HepG2 (cell line): ENCODE data around the gene SLC35B1. TPM values are rescaled to one million over a fixed set of nuclear protein-coding genes. Genes with fewer than 3 reads are reported as not detected.

ENCODE experiments used
- CHCHD3 ChIP-seq: sonication (generic); formaldehyde crosslinking; IDR thresholded peaks from 2 replicates; pipeline ENCODE4 v1.8.0; 2022; ENCODE audit warnings: mild to moderate bottlenecking, missing genetic modification reagents, moderate library complexity
- FOSL1 ChIP-seq: sonication (generic); formaldehyde crosslinking; IDR thresholded peaks from 2 replicates; pipeline ENCODE4 v1.9.0; 2021; ENCODE audit warnings: missing genetic modification reagents, borderline replicate concordance
- HNF4A ChIP-seq: sonication (generic); formaldehyde crosslinking; IDR thresholded peaks from 2 replicates; pipeline ENCODE4 v1.4.0; 2020; ENCODE audit warnings: missing genetic modification reagents
- KMT2B ChIP-seq: IDR thresholded peaks from 2 replicates; pipeline ENCODE4 v1.6.1; 2016; ENCODE audit warnings: missing genetic modification reagents, missing compliant biosample characterization
- MAFK ChIP-seq, 2 experiments: IDR thresholded peaks in 1 of 2; conservative IDR thresholded peaks in 1 of 2; 2 replicates each; pipeline ENCODE4 v1.6.1; 2011; ENCODE audit warnings: improper control_type of control experiment in 2 of 2, low read length in 2 of 2
- MYC ChIP-seq: sonication (generic); formaldehyde crosslinking; IDR thresholded peaks from 2 replicates; pipeline ENCODE4 v1.9.0; 2021; ENCODE audit warnings: missing genetic modification reagents, borderline replicate concordance
- RFX3 ChIP-seq: IDR thresholded peaks from 2 replicates; pipeline ENCODE4 v1.6.1; 2016; ENCODE audit warnings: missing biosample characterization, missing genetic modification reagents
- SKIL ChIP-seq: sonication (generic); formaldehyde crosslinking; IDR thresholded peaks from 2 replicates; pipeline ENCODE4 v1.8.0; 2022; ENCODE audit warnings: missing genetic modification reagents, mild to moderate bottlenecking, moderate library complexity, borderline replicate concordance
- STAT5B ChIP-seq: sonication (generic); formaldehyde crosslinking; IDR thresholded peaks from 2 replicates; pipeline ENCODE4 v1.4.0; 2020; ENCODE audit warnings: missing genetic modification reagents
- ZNF382 ChIP-seq: sonication (generic); formaldehyde crosslinking; IDR thresholded peaks from 2 replicates; pipeline ENCODE4 v1.5.0; 2020; ENCODE audit warnings: missing genetic modification reagents, mild to moderate bottlenecking, borderline replicate concordance
- ZNF652 ChIP-seq: IDR thresholded peaks from 2 replicates; pipeline ENCODE4 v1.6.1; 2016; ENCODE audit warnings: low read depth, borderline replicate concordance
- polyA plus RNA-seq, 8 experiments: library from polyadenylated mRNA; depleted of rRNA in 3 of 8; stranded (reverse) in 7 of 8; unstranded in 1 of 8; fragments of >200 nt; fragmentation: Illumina TruSeq in 4 of 8; extraction: Trizol in 4 of 8; gene quantifications; 2 replicates each; pipeline versions ENCODE4 v1.2.1 to v1.2.3, GENCODE V29; 2011 to 2016; ENCODE audit warnings: low read depth in 4 of 8, missing spikeins in 1 of 8, mixed read lengths in 1 of 8; ENCODE audit not compliant: insufficient read depth in 1 of 8
- total RNA-seq, 5 experiments: library from RNA; depleted of rRNA; stranded (reverse); fragments of >200 nt; fragmentation: Illumina TruSeq; extraction: Trizol; gene quantifications; 2 replicates each; pipeline ENCODE4 v1.2.3, GENCODE V29; 2016; ENCODE audit warnings: low read depth in 1 of 5
- TF ChIP-seq, protein P1 (sequence below): sonication (generic); formaldehyde crosslinking; conservative IDR thresholded peaks from 2 replicates; pipeline ENCODE4 v1.4.0; 2020; ENCODE audit warnings: mild to moderate bottlenecking, missing genetic modification reagents, moderate library complexity
- TF ChIP-seq, protein P2 (sequence below): sonication (generic); formaldehyde crosslinking; IDR thresholded peaks from 2 replicates; pipeline ENCODE4 v1.4.0; 2020; ENCODE audit warnings: mild to moderate bottlenecking, missing genetic modification reagents

Gene SLC35B1
- total and polyA plus RNA-seq, 2 of the 13 experiments (the other 11 are each of a cell fraction or from before 2014, with no cell fraction given) = 99.6 to 113 TPM

- TF ChIP-seq, protein P1, sequence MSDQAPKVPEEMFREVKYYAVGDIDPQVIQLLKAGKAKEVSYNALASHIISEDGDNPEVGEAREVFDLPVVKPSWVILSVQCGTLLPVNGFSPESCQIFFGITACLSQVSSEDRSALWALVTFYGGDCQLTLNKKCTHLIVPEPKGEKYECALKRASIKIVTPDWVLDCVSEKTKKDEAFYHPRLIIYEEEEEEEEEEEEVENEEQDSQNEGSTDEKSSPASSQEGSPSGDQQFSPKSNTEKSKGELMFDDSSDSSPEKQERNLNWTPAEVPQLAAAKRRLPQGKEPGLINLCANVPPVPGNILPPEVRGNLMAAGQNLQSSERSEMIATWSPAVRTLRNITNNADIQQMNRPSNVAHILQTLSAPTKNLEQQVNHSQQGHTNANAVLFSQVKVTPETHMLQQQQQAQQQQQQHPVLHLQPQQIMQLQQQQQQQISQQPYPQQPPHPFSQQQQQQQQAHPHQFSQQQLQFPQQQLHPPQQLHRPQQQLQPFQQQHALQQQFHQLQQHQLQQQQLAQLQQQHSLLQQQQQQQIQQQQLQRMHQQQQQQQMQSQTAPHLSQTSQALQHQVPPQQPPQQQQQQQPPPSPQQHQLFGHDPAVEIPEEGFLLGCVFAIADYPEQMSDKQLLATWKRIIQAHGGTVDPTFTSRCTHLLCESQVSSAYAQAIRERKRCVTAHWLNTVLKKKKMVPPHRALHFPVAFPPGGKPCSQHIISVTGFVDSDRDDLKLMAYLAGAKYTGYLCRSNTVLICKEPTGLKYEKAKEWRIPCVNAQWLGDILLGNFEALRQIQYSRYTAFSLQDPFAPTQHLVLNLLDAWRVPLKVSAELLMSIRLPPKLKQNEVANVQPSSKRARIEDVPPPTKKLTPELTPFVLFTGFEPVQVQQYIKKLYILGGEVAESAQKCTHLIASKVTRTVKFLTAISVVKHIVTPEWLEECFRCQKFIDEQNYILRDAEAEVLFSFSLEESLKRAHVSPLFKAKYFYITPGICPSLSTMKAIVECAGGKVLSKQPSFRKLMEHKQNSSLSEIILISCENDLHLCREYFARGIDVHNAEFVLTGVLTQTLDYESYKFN = peak; percentile 63
- TF ChIP-seq CHCHD3 (CRISPR knock-in tag) = peak; percentile 85; the same call in 1 of the 2 replicates
- TF ChIP-seq FOSL1 (CRISPR knock-in tag) = no peak
- TF ChIP-seq RFX3 = no peak
- peak; percentile 3; the same call in 1 of the 2 replicates for TF ChIP-seq HNF4A
- TF ChIP-seq ZNF382 (CRISPR knock-in tag) = no peak
- TF ChIP-seq MYC (CRISPR knock-in tag) = 0 out of 2 replicates have a peak, but pooled peaks have one; percentile 77
- TF ChIP-seq ZNF652 (CRISPR knock-in tag) = no peak; the same call in 1 of the 2 replicates
- TF ChIP-seq KMT2B (CRISPR knock-in tag) = peak; percentile 94
- no peak for TF ChIP-seq MAFK (conservative IDR thresholded peaks at IDR 0.05 in 1 of 2, IDR thresholded peaks at IDR 0.05 in 1 of 2; ENCODE audit: low read length in 2 of 2)
- no peak; the same call in 1 of the 2 replicates for TF ChIP-seq STAT5B (CRISPR knock-in tag)
- TF ChIP-seq SKIL (CRISPR knock-in tag) = peak; percentile 72
- TF ChIP-seq, protein P2, sequence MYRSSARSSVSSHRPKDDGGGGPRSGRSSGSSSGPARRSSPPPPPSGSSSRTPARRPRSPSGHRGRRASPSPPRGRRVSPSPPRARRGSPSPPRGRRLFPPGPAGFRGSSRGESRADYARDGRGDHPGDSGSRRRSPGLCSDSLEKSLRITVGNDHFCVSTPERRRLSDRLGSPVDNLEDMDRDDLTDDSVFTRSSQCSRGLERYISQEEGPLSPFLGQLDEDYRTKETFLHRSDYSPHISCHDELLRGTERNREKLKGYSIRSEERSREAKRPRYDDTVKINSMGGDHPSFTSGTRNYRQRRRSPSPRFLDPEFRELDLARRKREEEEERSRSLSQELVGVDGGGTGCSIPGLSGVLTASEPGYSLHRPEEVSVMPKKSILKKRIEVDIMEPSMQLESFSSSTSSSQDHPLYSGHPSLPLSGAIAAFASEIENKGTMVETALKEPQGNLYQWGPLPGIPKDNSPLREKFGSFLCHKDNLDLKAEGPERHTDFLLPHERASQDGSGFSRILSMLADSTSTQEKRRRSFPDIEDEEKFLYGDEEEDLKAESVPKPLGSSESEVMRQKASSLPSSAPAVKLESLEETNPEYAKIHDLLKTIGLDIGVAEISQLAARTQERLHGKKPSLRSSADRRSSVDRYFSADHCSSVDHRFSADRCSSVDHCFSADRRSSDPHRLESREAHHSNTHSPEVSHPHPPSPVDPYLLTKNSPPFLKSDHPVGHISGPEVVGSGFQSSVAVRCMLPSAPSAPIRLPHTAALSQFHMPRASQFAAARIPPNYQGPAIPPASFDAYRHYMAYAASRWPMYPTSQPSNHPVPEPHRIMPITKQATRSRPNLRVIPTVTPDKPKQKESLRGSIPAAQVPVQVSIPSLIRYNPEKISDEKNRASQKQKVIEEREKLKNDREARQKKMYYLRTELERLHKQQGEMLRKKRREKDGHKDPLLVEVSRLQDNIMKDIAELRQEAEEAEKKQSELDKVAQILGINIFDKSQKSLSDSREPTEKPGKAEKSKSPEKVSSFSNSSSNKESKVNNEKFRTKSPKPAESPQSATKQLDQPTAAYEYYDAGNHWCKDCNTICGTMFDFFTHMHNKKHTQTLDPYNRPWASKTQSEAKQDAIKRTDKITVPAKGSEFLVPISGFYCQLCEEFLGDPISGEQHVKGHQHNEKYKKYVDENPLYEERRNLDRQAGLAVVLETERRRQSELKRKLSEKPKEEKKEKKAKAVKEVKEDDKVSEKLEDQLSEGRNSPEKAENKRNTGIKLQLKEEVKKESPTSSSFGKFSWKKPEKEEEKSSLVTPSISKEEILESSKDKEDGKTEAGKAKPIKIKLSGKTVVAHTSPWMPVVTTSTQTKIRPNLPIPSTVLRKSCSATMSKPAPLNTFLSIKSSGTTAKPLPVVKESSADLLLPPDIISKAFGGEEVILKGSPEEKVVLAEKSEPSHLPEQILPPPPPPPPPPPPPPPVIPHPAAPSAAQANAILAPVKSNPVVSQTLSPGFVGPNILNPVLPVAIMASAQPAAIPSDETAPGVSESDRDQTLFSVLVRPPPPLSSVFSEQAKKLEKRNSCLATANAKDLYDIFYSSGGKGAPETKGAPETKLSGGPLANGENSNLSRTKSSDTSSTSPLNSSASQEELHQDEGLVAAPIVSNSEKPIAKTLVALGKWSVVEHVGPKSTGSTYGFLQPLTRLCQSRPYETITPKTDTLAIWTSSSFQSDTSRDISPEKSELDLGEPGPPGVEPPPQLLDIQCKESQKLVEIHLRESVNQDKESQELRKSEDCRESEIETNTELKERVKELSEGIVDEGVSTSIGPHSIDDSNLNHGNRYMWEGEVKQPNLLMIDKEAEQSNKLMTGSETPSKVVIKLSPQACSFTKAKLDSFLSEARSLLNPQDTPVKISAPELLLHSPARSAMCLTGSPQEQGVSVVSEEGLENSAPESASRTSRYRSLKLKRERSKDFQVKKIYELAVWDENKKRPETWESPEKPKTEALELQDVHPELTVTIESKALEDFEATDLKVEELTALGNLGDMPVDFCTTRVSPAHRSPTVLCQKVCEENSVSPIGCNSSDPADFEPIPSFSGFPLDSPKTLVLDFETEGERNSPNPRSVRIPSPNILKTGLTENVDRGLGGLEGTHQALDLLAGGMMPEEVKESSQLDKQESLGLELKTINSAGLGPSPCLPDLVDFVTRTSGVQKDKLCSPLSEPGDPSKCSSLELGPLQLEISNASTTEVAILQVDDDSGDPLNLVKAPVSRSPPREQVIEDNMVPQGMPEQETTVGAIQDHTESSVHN (CRISPR knock-in tag) = no peak
Measured at GRCh38 chr17:49677933-49678847, 29.6 kb downstream of the SLC35B1 start, which contains the start of gene SPOP (continued).
